Ascending aorta (tissue), 2 donors: ENCODE results near the gene PPIA. TPM values are rescaled to one million over a fixed set of nuclear protein-coding genes. Genes with fewer than 3 reads are reported as not detected.
A peak's percentile ranks its signal among the peaks of the same experiment; 100 is the strongest.

Source experiments
- DNase-seq, 2 donors: peaks; one replicate each; pipeline ENCODE4 v3.0.0-alpha.2; 2019; ENCODE audit warnings: low spot score in 2 of 2
- H3K27ac ChIP-seq, 2 donors: fragments of 200-600 bp; sonication (generic); one replicate each; pipeline ENCODE4 v1.5.1; 2016 to 2017; ENCODE audit warnings: mild to moderate bottlenecking in 1 of 2
- H3K27me3 ChIP-seq: fragments of 200-600 bp; sonication (generic); one replicate; pipeline ENCODE4 v1.5.1; 2017
- H3K36me3 ChIP-seq, 2 donors: fragments of 200-600 bp; sonication (generic); one replicate each; pipeline ENCODE4 v1.5.1; 2016
- H3K4me1 ChIP-seq, 2 donors: fragments of 200-600 bp; sonication (generic); one replicate each; pipeline ENCODE4 v1.5.1; 2016 to 2017; ENCODE audit warnings: mild to moderate bottlenecking in 1 of 2
- H3K4me3 ChIP-seq, 2 donors: fragments of 200-600 bp; sonication (generic); one replicate each; pipeline ENCODE4 v1.5.1; 2016 to 2017; ENCODE audit warnings: mild to moderate bottlenecking in 1 of 2
- H3K9me3 ChIP-seq, 2 donors: fragments of 200-600 bp; sonication (generic); one replicate each; pipeline ENCODE4 v1.5.1; 2016
- intact Hi-C: fragments of 100-400 bp; cut with DNase I; formaldehyde crosslinking; loops from one replicate; pipeline ENCODE4 v1.15.1; 2023
- total RNA-seq: library from RNA; depleted of rRNA; stranded (reverse); fragments of >200 nt; gene quantifications from one replicate; pipeline ENCODE4 v1.1.0, GENCODE V29; 2016
- TF ChIP-seq, protein P1 (sequence below), 3 experiments: fragments of 200-600 bp in 2 of 3; fragments of 450-650 bp in 1 of 3; sonication (generic) in 2 of 3; IDR thresholded peaks; one replicate each; pipeline ENCODE4 v1.5.1; 2016 to 2019; ENCODE audit warnings: antibody characterized with exemption in 3 of 3, mild to moderate bottlenecking in 1 of 3, moderate library complexity in 1 of 3

The PPIA gene
- 945 TPM for total RNA-seq

DNA sequence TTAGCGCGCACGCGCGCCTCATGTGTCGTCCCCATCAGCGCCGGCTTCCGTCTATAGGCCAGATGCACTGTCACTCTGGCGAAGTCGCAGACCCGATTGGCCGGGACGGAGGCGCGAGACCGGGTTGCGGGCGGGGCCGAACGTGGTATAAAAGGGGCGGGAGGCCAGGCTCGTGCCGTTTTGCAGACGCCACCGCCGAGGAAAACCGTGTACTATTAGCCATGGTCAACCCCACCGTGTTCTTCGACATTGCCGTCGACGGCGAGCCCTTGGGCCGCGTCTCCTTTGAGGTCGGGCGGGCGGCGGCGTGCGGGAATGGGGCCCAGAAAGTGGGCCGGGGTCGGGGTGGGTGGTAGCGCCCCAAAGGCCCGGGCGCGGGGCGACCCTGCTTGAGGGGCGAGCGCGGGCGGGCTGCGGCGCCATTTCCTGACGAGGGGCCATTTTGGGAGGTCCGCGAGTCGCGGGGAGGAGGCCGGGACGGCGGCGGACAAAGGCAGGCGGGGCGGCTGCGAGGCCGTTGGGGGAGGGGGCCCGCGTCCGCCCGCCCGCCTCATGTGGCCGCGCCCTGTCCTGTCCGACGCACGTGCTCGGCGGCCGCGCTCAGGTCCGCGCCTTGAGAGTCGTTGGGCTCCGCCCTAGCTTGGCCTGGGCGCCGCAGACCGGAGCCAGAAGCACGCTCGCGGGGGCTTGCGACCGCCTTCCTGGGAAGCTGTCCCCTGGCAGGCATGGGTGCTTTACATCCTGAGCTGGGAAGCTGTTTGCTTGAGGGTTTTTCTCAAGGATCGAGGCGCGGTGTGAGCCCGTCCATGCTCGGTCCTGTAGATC, at the start of gene PPIA:
Gene PPIA, plus strand, starts transcription at position 178 of the 825 bp plus-strand sequence. Its CDS starts 44 bp downstream, at position 222.
- TF ChIP-seq, protein P1, sequence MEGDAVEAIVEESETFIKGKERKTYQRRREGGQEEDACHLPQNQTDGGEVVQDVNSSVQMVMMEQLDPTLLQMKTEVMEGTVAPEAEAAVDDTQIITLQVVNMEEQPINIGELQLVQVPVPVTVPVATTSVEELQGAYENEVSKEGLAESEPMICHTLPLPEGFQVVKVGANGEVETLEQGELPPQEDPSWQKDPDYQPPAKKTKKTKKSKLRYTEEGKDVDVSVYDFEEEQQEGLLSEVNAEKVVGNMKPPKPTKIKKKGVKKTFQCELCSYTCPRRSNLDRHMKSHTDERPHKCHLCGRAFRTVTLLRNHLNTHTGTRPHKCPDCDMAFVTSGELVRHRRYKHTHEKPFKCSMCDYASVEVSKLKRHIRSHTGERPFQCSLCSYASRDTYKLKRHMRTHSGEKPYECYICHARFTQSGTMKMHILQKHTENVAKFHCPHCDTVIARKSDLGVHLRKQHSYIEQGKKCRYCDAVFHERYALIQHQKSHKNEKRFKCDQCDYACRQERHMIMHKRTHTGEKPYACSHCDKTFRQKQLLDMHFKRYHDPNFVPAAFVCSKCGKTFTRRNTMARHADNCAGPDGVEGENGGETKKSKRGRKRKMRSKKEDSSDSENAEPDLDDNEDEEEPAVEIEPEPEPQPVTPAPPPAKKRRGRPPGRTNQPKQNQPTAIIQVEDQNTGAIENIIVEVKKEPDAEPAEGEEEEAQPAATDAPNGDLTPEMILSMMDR (IDR thresholded peaks at IDR 0.05): no peak
- H3K27me3 ChIP-seq: no peaks in the 10 kb centered on the region
- intact Hi-C loops: loop anchor here (1.0 to 5.0 kb wide), 11 partner anchors 28 to 539 kb away; partner anchors contain the start of genes H2AZ2, NACAD, OGDH and PURB
- peaks cover 21 to 31% of the 10 kb centered on the region in 2 donors for H3K36me3 ChIP-seq
- peak; percentile 94 to 99 for DNase-seq
- H3K9me3 ChIP-seq: no peaks in the 10 kb centered on the region
- peaks cover 3 to 14% of the 10 kb centered on the region in 2 donors for H3K4me1 ChIP-seq
- H3K4me3 ChIP-seq: peak within 1 kb of the TSS; percentile 83 to 95
- peak within 1 kb of the TSS; percentile 99 to 100 for H3K27ac ChIP-seq

DNA sequence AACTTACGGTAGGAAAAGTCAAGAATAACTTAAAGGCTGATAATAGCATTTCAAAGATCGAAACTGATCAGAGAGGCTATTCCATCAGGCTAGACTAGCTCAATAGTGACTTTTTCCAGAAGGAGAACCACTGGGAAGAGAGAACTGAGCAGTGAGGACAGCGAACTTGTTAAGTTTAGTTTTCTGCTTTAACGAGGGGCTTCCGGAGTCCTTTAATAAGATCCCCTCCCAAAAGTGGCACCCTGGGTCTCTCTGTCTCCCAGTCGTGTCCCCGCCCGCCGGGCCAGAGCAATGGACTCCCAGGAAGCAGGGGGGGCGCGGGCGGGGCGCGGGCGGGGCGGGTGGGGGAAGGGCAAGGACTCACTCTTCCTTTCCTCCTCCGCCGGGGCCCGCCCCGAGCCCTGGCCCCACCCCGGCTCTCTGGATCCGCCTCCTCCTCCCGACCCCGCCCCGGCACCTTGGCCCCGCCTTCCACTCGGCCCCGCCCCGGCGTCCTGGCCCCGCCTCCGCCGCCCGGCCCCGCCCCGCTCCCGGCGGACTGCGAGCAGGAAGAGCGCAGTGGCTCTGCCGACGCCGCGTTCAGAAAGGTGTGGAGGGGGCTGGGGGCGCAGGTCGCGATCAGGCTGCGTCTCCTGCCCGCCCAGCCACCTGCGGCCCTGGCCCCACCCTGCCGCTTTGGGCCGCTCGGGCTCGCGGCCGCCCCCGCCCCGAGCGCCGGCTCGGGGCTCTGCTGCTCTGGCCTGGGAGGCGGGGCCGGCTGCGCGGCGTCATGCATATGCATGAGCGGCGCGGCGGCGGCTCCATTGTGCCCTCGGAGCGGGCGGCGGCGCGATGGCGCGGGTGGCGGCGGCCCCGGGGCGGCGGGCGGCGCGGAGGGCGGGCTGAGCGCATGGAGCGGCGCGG, 48.2 kb upstream of the PPIA start, which contains the start of gene ZMIZ2:
Gene ZMIZ2, plus strand, starts transcription at position 803 of the 903 bp plus-strand sequence. CDS start 7,403 bp downstream, outside the sequence.
- no peaks in the 10 kb centered on the region for H3K9me3 ChIP-seq
- peak; percentile 63 to 94 for DNase-seq
- H3K4me3 ChIP-seq: peak within 1 kb of the TSS; percentile 81 to 93
- H3K27ac ChIP-seq: peak within 1 kb of the TSS; percentile 88 to 98
- intact Hi-C loops: loop anchor here (1.0 to 5.0 kb wide), 9 partner anchors 21 to 491 kb away; partner anchors contain the start of genes CCM2, DDX56, H2AZ2 and OGDH
- H3K4me1 ChIP-seq: peaks cover 4 to 15% of the 10 kb centered on the region in 2 donors
- TF ChIP-seq, protein P1 (IDR thresholded peaks at IDR 0.05): no peak
- peaks cover 0 to 4% of the 10 kb centered on the region in 2 donors for H3K36me3 ChIP-seq
- H3K27me3 ChIP-seq: no peaks in the 10 kb centered on the region

DNA sequence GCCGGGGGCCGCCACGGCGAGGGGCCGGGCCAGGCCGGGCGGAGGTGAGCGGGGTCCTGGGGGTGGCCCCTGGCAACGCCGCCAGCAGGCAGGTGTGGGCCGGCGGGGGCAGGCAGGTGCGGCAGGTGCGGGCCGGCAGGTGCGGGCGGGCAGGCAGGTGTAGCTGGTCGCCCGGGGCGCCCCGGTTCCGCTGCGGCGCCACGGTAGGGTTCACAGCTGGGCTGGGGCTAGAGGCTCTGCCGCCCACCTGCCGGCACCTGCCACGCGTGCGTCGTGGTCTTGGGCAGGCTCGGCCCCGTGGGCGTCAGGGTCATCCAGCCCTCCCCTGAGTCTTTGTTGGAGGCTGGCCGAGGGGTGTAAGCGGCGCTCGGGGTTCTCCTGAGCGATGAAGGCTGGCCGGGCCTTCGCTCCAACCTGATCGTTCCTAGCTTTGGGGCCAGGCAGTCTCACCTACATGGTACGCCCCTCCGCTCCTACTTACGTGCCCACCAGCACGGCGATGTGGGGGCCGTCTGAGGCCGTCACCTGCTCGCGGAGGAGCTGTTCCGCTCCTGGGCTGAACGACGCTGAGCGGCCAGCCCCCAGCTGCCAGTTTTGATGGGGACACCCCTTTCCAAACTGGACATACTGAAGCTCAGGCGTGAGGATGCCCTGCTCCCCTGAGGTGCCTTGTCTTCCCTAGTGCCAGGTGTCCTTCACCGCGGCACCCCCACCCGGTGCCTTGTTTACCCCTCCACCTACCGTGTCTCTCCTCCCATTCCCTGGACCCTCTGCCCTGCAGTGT, 47.3 kb upstream of the PPIA start:
- peaks cover 4 to 15% of the 10 kb centered on the region in 2 donors for H3K4me1 ChIP-seq
- no peak for DNase-seq
- H3K4me3 ChIP-seq: peak overlapping the region; percentile 81 to 93
- intact Hi-C loops: loop anchor here (1.0 to 5.0 kb wide), 9 partner anchors 20 to 492 kb away; partner anchors contain the start of genes CCM2, DDX56, H2AZ2 and OGDH
- H3K27ac ChIP-seq: peak overlapping the region; percentile 69
- H3K27me3 ChIP-seq: no peaks in the 10 kb centered on the region
- no peaks in the 10 kb centered on the region for H3K9me3 ChIP-seq
- peaks cover 0 to 4% of the 10 kb centered on the region in 2 donors for H3K36me3 ChIP-seq
- TF ChIP-seq, protein P1 (IDR thresholded peaks at IDR 0.05): no peak

DNA sequence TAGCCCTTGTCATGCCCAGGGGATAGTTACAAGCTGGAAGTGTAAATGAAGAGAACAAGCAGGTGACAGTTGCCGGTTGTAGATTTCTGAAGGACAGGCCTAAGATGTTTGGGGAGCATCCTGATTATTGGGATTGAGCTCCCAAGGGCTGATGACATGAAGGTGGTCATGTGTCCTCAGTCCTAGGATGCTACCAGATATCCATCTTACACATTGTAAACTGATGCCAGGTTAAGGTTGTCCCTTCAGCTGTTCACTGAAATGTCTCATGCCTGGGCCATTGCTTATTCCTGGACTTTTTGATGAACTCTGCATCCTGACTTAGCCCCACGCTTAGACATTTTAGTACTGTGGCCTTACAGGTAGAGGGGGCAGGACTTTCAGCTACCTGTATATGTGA, 46.5 kb upstream of the PPIA start:
- no peaks in the 10 kb centered on the region for H3K27me3 ChIP-seq
- peak overlapping the region; percentile 69 for H3K27ac ChIP-seq
- H3K4me3 ChIP-seq: peak overlapping the region in 1 of 2 donors; percentile 93
- no peaks in the 10 kb centered on the region for H3K9me3 ChIP-seq
- intact Hi-C loops: loop anchor here (2.0 to 5.0 kb wide), 3 partner anchors 19 to 493 kb away; partner anchors contain the start of gene DDX56
- H3K4me1 ChIP-seq: peaks cover 4 to 15% of the 10 kb centered on the region in 2 donors
- peaks cover 0 to 4% of the 10 kb centered on the region in 2 donors for H3K36me3 ChIP-seq
- DNase-seq: no peak
- TF ChIP-seq, protein P1 (IDR thresholded peaks at IDR 0.05): no peak
